VCaP (cell line): ENCODE measurements around the gene EPB41.
"Not testable (repeated sequence)": the region's sequence is repeated elsewhere in the genome, so short reads cannot be mapped to it uniquely, and the experiment has no call there.

ENCODE experiments used
- H3K27ac ChIP-seq: fragments of 450-650 bp; 2 replicates; pipeline ENCODE4 v1.5.1; 2017
- CTCF ChIP-seq: fragments of 450-650 bp; conservative IDR thresholded peaks from 2 replicates; pipeline ENCODE4 v1.5.1; 2017; ENCODE audit warnings: mild to moderate bottlenecking, moderate library complexity

EPB41 gene

GRCh38 chr1:29129916-29130315, 215.5 kb downstream of the EPB41 start:
- no peak for TF ChIP-seq CTCF
- no peak overlapping the region for H3K27ac ChIP-seq

GRCh38 chr1:29131056-29131455, 216.7 kb downstream of the EPB41 start:
- not testable (repeated sequence) for H3K27ac ChIP-seq

GRCh38 chr1:29133861-29134694, 219.7 kb downstream of the EPB41 start:
- no peak for TF ChIP-seq CTCF
- peak overlapping the region; percentile 47 for H3K27ac ChIP-seq

GRCh38 chr1:29134695-29135028, 220.3 kb downstream of the EPB41 start:
- no peak for TF ChIP-seq CTCF
- H3K27ac ChIP-seq = no peak overlapping the region

- no peak for TF ChIP-seq CTCF
- H3K27ac ChIP-seq = no peak overlapping the region
Measured at GRCh38 chr1:29136391-29136915, 222.1 kb downstream of the EPB41 start.

- TF ChIP-seq CTCF = no peak
- no peak overlapping the region for H3K27ac ChIP-seq
Measured at GRCh38 chr1:29142714-29143113, 228.3 kb downstream of the EPB41 start.

GRCh38 chr1:29144178-29144577, 229.8 kb downstream of the EPB41 start:
- no peak for TF ChIP-seq CTCF

GRCh38 chr1:29145739-29146437, 231.5 kb downstream of the EPB41 start:
- H3K27ac ChIP-seq = no peak overlapping the region
- TF ChIP-seq CTCF = no peak

More at GRCh38 chr1:29144178-29144577, 229.8 kb downstream of the EPB41 start:
- H3K27ac ChIP-seq = no peak overlapping the region
